T-helper 2 cell (primary cell): ENCODE results near the gene CCDC121.
"Not testable (repeated sequence)": the region's sequence is repeated elsewhere in the genome, so short reads cannot be mapped to it uniquely, and the experiment has no call there.

ENCODE experiments used
- DNase-seq, 5 experiments: peaks; one replicate each; pipeline versions ENCODE4 v3.0.0 to v3.0.0-alpha.2; 2012 to 2022

CCDC121 gene

DNA sequence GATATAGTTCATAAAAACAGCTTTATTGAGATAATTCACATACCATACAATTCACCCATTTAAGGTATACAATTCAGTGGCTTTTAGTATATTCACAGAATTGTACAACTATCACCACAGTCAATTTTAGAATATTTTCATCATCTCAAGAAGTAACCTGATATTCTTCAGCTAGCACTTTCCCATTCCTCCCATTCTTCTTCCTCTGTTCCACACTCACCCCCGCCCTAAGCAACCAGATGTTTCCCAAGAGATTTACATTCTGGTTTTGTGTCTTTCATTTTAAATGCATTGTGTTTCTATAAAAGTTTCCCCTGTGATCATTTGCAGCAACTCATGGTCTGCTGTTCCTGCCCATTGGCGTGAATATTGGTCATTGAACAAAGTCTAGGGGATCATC is 5.5 kb upstream of the CCDC121 start:
- DNase-seq, result no peak

GRCh38 chr2:27630257-27630656 is 1.4 kb upstream of the CCDC121 start:
- DNase-seq, result not testable (repeated sequence)

DNA sequence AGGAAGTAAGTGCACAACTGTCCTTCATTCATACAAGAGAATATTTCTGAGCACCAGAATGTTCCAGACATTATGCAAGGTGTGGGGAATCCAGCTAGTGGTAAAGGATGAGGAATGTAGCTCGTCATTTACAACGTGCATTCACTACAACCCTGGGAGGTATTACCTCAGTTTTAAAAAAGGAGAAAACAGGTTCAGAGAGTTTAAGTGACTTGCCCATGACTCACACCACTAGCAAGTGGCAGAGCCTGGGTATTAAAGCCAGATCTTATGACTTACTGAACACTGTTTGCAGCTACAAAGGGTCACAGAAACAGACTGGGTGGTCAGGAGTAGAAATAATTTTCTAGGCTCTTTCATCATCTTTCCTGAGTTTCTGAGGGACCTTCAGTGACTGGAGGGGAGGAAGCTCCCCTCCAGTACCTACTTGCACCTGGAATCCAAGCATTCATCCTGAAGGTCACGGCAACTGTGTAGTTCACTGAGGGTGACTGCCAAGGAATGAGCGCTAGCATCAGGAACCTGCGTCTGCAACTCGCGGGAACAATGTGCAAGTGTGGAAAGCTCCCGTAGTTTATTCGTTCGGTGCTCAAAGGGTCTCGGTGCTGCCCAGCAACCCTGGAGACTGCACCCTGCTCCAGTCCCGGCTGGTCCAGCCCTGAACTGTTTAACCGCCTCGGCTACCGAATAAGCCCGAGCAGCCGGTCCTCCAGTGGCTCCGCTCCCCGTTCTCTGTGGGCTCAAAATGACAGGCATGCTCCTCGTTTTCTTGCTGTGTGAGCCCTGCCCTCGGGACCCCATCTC is 647 bp downstream of the CCDC121 start:
- peak in 2 of 5 experiments; percentile 3 to 43 for DNase-seq

DNA sequence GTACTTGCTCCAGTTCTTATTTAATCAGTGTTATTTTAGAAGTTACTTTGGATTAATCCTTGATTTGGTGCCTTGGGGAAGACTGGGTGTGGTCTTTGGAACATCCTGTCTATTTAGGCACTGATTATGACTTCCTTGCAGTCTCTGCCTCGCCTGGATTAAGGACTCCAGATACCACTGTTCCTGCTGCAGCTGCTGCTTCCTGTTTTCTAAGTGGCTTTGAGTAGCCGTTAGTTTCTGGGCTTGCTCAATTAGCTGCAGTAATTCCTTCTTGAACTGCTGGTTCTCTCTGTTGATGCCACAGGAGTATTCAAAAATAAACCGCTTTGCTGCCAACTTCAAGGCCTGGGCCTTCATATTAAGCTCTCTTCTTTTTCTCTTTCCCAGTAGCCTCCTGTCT is 1.9 kb downstream of the CCDC121 start:
- DNase-seq, result not testable (repeated sequence)

GRCh38 chr2:27626323-27626722 is 2.5 kb downstream of the CCDC121 start:
- not testable (repeated sequence) for DNase-seq

DNA sequence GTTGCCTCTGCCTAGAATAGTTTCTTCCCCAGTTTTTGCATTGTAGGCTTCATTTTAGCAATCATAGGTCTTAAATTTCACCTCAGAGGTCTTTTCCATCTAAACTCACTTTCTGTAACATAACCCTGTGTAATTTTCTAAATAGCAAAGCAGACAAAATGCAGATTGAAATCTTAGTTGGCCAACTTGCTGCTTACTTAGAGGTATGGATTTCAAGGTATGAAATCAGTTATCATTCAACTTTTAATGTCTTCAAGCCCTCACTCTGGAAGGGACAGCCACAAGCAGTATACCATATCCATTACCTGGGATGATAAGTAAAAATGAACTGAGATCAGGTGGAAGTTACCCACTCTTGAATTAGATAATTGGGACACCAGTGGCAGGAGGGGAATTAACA is 3.9 kb downstream of the CCDC121 start:
- no peak for DNase-seq

DNA sequence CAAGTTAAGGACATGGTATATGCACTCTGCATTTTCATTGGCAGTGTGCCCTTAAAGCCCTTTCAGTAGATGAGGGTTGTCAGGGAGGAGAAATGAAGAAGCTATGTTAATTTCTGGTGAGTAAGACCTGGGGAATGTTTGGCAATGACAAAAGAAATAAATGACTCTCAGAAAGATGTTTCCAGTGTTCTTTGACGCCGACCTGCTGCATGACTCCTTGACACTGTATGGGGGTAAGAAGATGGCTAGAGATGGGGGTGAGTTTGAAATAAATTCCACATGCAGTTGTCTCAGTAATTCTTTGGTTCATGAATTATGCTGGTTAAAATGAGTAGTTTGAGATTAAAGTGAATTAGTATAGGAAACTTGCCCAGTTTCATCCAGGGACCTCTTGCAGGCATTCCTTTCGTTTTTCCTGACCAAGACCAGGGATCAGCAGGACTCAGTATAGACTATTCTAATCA is 5.9 kb downstream of the CCDC121 start:
- DNase-seq, result no peak

- DNase-seq, result no peak
These were observed 7.3 kb downstream of the CCDC121 start for GRCh38 chr2:27621524-27621923.

- DNase-seq, result no peak
These were observed 13.5 kb downstream of the CCDC121 start for GRCh38 chr2:27615316-27615715.

GRCh38 chr2:27613985-27614384 is 14.8 kb downstream of the CCDC121 start:
- DNase-seq, result no peak

- DNase-seq, result no peak
These were observed 22.2 kb downstream of the CCDC121 start for GRCh38 chr2:27606611-27607010.

- no peak for DNase-seq
These were observed 32.2 kb downstream of the CCDC121 start for GRCh38 chr2:27596627-27597026.

DNA sequence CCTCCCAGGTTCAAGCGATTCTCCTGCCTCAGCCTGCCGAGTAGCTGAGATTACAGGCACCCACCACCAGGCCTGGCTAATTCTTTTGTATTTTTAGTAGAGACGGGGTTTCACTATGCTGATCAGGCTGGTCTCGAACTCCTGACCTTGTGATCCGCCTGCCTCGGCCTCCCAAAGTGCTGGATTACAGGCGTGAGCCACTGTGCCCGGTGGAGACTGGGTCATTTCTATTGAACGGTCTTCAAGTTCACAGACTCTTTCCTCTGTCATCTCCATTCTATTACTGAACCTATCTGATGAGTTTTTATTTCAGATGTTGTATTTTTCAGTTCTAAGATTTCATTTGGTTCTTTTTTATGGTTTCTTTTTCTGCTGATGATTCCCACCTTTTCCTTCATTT is 33.4 kb downstream of the CCDC121 start:
- DNase-seq, result not testable (repeated sequence)

GRCh38 chr2:27594020-27594703 is 34.6 kb downstream of the CCDC121 start:
- not testable (repeated sequence) for DNase-seq

DNA sequence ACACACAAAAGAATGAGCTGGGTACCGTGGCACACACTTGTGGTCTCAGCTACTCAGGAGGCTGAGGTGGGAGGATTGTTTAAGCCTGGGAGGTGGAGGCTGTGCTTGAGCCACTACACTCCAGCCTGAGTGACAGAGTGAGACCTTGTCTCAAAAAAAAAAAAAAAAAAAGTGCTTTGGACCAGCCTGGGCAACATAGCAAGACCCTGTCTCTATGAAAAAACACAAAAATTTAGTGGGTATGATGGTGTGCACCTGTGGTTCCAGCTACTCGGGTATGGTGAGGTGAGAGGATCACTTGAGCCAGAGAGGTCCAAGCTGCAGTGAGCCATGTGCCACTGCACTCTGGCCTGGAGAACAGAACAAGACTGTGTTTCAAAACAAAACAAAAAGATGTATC is 35.6 kb downstream of the CCDC121 start:
- DNase-seq, result no peak

- peak in 1 of 5 experiments; percentile 38 for DNase-seq
These were observed 37.1 kb downstream of the CCDC121 start for GRCh38 chr2:27591745-27592144.

DNA sequence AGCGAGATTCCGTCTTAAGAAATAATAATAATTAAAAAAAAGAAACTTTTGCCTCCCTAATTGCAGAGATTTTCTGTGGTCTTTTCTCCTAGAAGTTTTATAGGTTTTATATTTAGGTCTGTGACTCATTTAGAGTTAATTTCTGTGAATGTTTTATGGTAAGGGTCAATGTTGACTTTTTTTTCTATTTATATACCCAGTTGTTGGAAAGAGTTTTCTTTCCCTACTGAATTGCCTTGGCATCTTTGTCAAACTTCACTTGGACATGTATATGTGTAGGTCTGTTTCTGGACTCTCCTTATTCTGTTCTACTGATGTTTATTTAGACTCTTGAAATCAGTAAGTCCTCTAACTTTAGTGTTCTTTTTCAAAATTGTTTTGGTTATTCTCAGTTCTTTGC is 40.5 kb downstream of the CCDC121 start:
- no peak for DNase-seq

GRCh38 chr2:27587025-27587424 is 41.8 kb downstream of the CCDC121 start:
- peak in 1 of 5 experiments; percentile 17 for DNase-seq

- DNase-seq, result no peak
These were observed 44.2 kb downstream of the CCDC121 start for GRCh38 chr2:27584597-27584996.

DNA sequence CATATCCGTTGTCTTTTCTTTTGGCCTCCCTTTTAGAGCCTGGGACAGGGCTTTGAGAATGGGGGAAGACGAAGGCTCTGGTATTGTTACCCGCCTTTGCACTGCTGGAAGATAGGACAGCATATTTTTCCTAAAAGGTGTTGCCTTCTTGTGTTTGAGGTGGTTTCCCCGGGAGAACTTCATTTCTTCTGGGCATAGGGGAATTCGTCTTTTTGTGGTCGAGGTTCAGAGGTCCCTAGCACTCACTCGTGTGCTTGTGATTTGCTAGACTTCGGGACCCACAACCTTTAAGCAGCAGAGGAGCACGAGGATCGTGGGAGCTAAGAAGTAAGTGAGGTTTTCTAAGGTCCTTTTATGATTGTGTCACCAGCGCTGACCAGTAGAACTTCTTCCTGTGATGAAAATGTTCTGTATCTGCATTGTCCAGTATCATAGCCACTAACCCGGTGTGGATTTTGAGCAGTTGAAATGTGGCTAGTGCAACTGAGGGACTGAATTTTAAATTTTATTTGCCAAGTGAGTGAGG is 45.4 kb downstream of the CCDC121 start:
- peak in 1 of 5 experiments; percentile 31 for DNase-seq

DNA sequence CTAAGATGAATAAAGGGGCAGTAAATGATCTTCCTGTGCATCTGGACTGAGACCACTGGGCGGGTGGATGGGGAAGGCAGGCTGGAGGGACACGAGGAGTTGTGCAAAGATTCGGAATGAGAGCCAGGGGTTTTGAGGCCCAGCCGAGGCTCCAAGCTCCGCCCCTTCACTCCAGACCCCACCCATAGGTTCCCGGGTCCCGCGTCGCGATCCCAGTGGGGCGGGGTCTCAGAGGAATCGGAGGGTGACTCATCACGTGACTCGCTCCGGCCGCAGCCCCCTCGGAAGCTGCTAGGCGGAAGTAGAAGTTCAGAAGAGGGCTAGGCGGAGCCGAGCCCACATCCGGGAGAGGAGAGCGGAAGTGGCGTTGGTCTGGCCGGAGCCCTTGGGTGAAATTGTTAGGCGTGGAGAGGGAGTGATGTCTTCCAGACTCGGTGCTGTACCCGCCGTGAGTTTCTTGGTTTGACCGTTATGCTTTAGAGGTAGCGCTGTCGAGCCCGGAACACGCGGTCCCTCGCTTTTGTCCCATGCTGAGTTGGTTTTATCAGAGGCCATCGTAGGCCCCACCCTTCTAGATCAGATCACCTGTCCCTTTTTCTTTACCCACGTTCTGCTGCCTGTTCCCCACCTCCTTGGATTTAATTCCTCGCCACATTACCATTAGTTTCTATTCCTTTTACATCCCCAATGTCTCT is 46.0 kb downstream of the CCDC121 start, which contains the start of gene ZNF512:
ZNF512 (plus strand) TSS at position 348 of the 695 bp plus-strand sequence; CDS start at position 419, 71 bp downstream.
- peak; percentile 42 to 95 (median 68) for DNase-seq

DNA sequence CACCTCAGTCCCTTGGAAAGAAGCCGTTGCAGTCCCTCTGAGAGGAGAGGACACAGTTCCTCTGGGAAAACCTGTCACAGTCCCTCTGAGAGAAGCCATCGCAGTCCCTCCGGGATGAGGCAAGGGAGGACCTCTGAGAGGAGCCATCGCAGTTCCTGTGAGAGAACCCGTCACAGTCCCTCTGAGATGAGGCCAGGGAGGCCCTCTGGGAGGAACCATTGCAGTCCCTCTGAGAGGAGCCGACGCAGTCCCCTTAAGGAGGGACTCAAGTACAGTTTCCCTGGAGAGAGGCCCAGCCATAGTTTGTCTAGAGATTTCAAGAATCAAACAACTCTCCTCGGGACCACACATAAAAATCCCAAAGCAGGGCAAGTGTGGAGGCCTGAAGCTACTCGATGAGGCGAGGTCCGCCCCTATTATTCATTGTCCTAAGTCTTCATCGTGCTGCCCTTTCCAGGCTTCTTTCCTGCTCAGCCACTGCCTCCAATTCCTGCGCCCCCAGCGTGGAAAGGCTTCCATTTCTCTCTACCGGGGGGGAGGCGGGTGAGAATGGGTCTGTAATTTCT is 46.6 kb downstream of the CCDC121 start:
- DNase-seq, result no peak
